ENCODE data around the gene SPPL2A.
A peak's percentile ranks its signal among the peaks of the same experiment; 100 is the strongest.

SPPL2A gene

GRCh38 chr15:50686469-50687301, 78.8 kb downstream of the SPPL2A start, which contains the start of gene TRPM7:
TRPM7 (minus strand) TSS chr15:50686797; CDS start chr15:50686533, 264 bp downstream.
- peak; percentile 81 for DNase-seq

GRCh38 chr15:50685976-50686468, 79.5 kb downstream of the SPPL2A start:
- peak; percentile 65 for DNase-seq

GRCh38 chr15:50685191-50685975, 80.1 kb downstream of the SPPL2A start:
- no peak for DNase-seq

DNA sequence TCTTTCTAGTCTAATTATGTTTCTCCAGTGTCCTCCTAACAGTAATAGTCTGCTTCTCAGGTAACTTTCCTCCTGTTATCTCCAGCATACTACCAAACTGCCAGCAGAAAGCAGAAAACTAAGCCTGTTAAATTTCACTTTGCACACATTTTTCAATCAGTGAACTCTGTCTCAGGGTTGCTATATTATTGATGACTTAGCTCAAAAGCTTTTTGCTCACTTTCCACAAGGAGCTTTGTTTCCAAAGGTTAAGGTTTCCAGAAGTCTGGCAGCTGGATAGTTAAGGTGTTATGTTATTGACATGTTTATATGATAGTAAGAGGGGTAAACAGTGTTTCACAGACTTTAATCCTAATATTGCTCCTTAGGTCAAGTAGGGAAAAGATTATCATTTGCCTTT, 84.0 kb downstream of the SPPL2A start:
- DNase-seq = no peak

- no peak for DNase-seq
Measured at GRCh38 chr15:50676799-50677483, 88.6 kb downstream of the SPPL2A start.

GRCh38 chr15:50675535-50676144, 89.9 kb downstream of the SPPL2A start:
- DNase-seq = no peak

- DNase-seq = no peak
Measured at GRCh38 chr15:50670115-50670514, 95.4 kb downstream of the SPPL2A start.

- no peak for DNase-seq
Measured at GRCh38 chr15:50669611-50670010, 95.9 kb downstream of the SPPL2A start.

GRCh38 chr15:50665938-50666337, 99.6 kb downstream of the SPPL2A start:
- no peak for DNase-seq

- DNase-seq = no peak
Measured at GRCh38 chr15:50655555-50655954, 110.0 kb downstream of the SPPL2A start.

- no peak for DNase-seq
Measured at GRCh38 chr15:50653156-50653743, 112.3 kb downstream of the SPPL2A start.

- no peak for DNase-seq
Measured at GRCh38 chr15:50652671-50653070, 112.8 kb downstream of the SPPL2A start.

Measured in activated T-cell treated with anti-CD3 and anti-CD28 coated beads for 4 hours (primary cell).